ENCODE results near the gene IL18BP.

IL18BP gene

DNA sequence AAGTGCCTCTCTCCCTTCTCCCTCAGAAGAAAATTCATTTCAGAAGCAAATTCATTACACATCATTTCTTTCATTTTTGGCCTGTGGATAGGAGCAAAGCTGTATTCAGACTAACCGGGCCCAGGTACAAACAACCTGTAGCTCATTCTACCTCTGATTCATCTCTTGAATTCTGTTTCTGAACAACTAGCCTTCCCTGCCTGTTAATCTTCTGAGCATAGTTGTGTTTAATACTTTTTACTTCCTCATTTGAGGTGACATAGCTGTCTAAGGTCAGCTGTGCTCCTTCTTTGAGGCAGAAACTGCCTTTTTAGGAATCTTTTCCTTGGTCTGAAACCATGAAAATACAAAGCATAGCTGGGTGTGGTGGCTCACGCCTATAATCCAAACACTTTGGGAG is 12.6 kb upstream of the IL18BP start:
- Histone ChIP-seq H3K27me3 (ENCODE audit: insufficient read depth, low read length, poor library complexity) (no peaks in the 10 kb centered on the region), H3K27ac (ENCODE audit: low read length) (no peak overlapping the region), H4K20me1 (ENCODE audit: insufficient read depth, low read length) (no peaks in the 10 kb centered on the region; the same call in 1 of the 2 replicates), H2AFZ (ENCODE audit: low read depth, low read length) (no peak overlapping the region), H3K36me3 (ENCODE audit: insufficient read depth, low read length) (peaks cover 49% of the 10 kb centered on the region), H3K4me1 (ENCODE audit: insufficient read depth, low read length) (no peaks in the 10 kb centered on the region), H3K4me2 (ENCODE audit: insufficient read depth, low read length) (no peak overlapping the region), H3K9ac (ENCODE audit: low read depth, low read length) (no peak overlapping the region), H3K79me2 (ENCODE audit: insufficient read depth, low read length) (no peaks in the 10 kb centered on the region), H3K4me3 (ENCODE audit: low read depth in 1 of 2, low read length in 2 of 2) (no peak overlapping the region), H3K9me3 (ENCODE audit: insufficient read depth, low read length, severe bottlenecking) (no peaks in the 10 kb centered on the region)
- TF ChIP-seq, protein P1, sequence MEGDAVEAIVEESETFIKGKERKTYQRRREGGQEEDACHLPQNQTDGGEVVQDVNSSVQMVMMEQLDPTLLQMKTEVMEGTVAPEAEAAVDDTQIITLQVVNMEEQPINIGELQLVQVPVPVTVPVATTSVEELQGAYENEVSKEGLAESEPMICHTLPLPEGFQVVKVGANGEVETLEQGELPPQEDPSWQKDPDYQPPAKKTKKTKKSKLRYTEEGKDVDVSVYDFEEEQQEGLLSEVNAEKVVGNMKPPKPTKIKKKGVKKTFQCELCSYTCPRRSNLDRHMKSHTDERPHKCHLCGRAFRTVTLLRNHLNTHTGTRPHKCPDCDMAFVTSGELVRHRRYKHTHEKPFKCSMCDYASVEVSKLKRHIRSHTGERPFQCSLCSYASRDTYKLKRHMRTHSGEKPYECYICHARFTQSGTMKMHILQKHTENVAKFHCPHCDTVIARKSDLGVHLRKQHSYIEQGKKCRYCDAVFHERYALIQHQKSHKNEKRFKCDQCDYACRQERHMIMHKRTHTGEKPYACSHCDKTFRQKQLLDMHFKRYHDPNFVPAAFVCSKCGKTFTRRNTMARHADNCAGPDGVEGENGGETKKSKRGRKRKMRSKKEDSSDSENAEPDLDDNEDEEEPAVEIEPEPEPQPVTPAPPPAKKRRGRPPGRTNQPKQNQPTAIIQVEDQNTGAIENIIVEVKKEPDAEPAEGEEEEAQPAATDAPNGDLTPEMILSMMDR (IDR thresholded peaks at IDR 0.05; ENCODE audit: borderline replicate concordance, extremely low read depth, low read length, poor library complexity, severe bottlenecking) = no peak
- TF ChIP-seq EZH2 (IDR thresholded peaks at IDR 0.05; ENCODE audit: borderline replicate concordance, low read depth, low read length, severe bottlenecking) = no peak
- no peak for ATAC-seq (ENCODE audit: insufficient read depth, low read depth)
- no peak for DNase-seq

GRCh38 chr11:71987521-71987920 is 11.2 kb upstream of the IL18BP start:
- Histone ChIP-seq H3K27ac (ENCODE audit: low read length) (no peak overlapping the region), H2AFZ (ENCODE audit: low read depth, low read length) (no peak overlapping the region), H3K36me3 (ENCODE audit: insufficient read depth, low read length) (peaks cover 37% of the 10 kb centered on the region), H3K4me3 (ENCODE audit: low read depth in 1 of 2, low read length in 2 of 2) (no peak overlapping the region), H3K4me1 (ENCODE audit: insufficient read depth, low read length) (no peaks in the 10 kb centered on the region), H3K9me3 (ENCODE audit: insufficient read depth, low read length, severe bottlenecking) (no peaks in the 10 kb centered on the region), H3K9ac (ENCODE audit: low read depth, low read length) (no peak overlapping the region), H4K20me1 (ENCODE audit: insufficient read depth, low read length) (no peaks in the 10 kb centered on the region; the same call in 1 of the 2 replicates), H3K27me3 (ENCODE audit: insufficient read depth, low read length, poor library complexity) (no peaks in the 10 kb centered on the region), H3K4me2 (ENCODE audit: insufficient read depth, low read length) (no peak overlapping the region), H3K79me2 (ENCODE audit: insufficient read depth, low read length) (no peaks in the 10 kb centered on the region)
- TF ChIP-seq, protein P1 (IDR thresholded peaks at IDR 0.05; ENCODE audit: borderline replicate concordance, extremely low read depth, low read length, poor library complexity, severe bottlenecking) = no peak
- TF ChIP-seq EZH2 (IDR thresholded peaks at IDR 0.05; ENCODE audit: borderline replicate concordance, low read depth, low read length, severe bottlenecking) = no peak
- ATAC-seq (ENCODE audit: insufficient read depth, low read depth) (no peak), DNase-seq (no peak)

DNA sequence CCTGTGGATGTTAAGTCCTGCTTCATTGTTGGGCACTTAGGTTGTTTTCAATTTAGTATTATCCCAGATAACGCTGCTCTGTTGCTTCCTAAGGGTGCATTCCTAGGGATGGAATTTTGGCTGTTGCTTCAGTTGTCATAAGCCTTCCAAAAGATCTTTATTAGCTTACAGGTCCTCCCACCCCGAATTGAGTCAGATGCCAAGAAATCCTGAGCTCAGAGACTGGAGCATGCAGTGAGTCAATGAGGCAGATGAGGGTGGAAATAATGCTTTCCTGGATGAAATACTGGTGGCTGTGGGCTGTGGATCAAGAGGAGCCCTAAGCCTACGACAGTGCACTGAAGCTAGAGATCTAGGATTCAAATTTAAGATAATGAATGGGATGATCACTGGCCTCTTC is 10.7 kb upstream of the IL18BP start:
- Histone ChIP-seq H3K27ac (ENCODE audit: low read length) (no peak overlapping the region), H3K4me1 (ENCODE audit: insufficient read depth, low read length) (no peaks in the 10 kb centered on the region), H3K79me2 (ENCODE audit: insufficient read depth, low read length) (no peaks in the 10 kb centered on the region), H3K9me3 (ENCODE audit: insufficient read depth, low read length, severe bottlenecking) (no peaks in the 10 kb centered on the region), H2AFZ (ENCODE audit: low read depth, low read length) (no peak overlapping the region), H3K9ac (ENCODE audit: low read depth, low read length) (no peak overlapping the region), H3K36me3 (ENCODE audit: insufficient read depth, low read length) (peaks cover 32% of the 10 kb centered on the region), H3K27me3 (ENCODE audit: insufficient read depth, low read length, poor library complexity) (no peaks in the 10 kb centered on the region), H3K4me3 (ENCODE audit: low read depth in 1 of 2, low read length in 2 of 2) (no peak overlapping the region), H3K4me2 (ENCODE audit: insufficient read depth, low read length) (no peak overlapping the region), H4K20me1 (ENCODE audit: insufficient read depth, low read length) (no peaks in the 10 kb centered on the region; the same call in 1 of the 2 replicates)
- ATAC-seq (ENCODE audit: insufficient read depth, low read depth) (no peak), DNase-seq (no peak)
- no peak for TF ChIP-seq EZH2 (IDR thresholded peaks at IDR 0.05; ENCODE audit: borderline replicate concordance, low read depth, low read length, severe bottlenecking)
- TF ChIP-seq, protein P1 (IDR thresholded peaks at IDR 0.05; ENCODE audit: borderline replicate concordance, extremely low read depth, low read length, poor library complexity, severe bottlenecking) = no peak

DNA sequence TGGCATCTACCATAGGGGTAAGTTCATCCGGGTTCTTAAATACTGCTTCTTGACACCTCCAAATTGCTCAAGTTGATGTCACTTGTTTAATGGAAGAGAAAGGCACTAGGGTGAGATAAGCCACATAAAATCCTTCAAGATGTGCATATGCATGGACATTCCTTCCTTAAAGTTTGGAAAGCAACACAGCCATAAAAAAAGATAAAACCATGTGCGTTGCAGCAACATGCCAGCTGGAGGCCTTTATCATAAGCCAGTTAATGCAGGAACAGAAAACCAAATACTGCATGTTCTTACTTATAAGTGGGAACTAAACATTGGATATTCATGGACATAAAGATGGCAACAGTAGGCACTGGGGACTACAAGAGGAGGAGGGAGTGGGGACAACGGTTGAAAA is 8.0 kb upstream of the IL18BP start:
- Histone ChIP-seq H3K4me3 (ENCODE audit: low read depth in 1 of 2, low read length in 2 of 2) (no peak overlapping the region), H3K4me1 (ENCODE audit: insufficient read depth, low read length) (no peaks in the 10 kb centered on the region), H3K27me3 (ENCODE audit: insufficient read depth, low read length, poor library complexity) (no peaks in the 10 kb centered on the region), H3K9me3 (ENCODE audit: insufficient read depth, low read length, severe bottlenecking) (no peaks in the 10 kb centered on the region), H3K27ac (ENCODE audit: low read length) (no peak overlapping the region), H3K36me3 (ENCODE audit: insufficient read depth, low read length) (peaks cover 16% of the 10 kb centered on the region), H2AFZ (ENCODE audit: low read depth, low read length) (no peak overlapping the region), H3K4me2 (ENCODE audit: insufficient read depth, low read length) (no peak overlapping the region), H3K79me2 (ENCODE audit: insufficient read depth, low read length) (no peaks in the 10 kb centered on the region), H4K20me1 (ENCODE audit: insufficient read depth, low read length) (0 out of 2 replicates have a peak, but pooled peaks cover 3% of the 10 kb centered on the region), H3K9ac (ENCODE audit: low read depth, low read length) (no peak overlapping the region)
- DNase-seq (no peak), ATAC-seq (ENCODE audit: insufficient read depth, low read depth) (no peak)
- TF ChIP-seq EZH2 (IDR thresholded peaks at IDR 0.05; ENCODE audit: borderline replicate concordance, low read depth, low read length, severe bottlenecking) = no peak
- TF ChIP-seq, protein P1 (IDR thresholded peaks at IDR 0.05; ENCODE audit: borderline replicate concordance, extremely low read depth, low read length, poor library complexity, severe bottlenecking) = no peak
